Measurements from ENCODE around the gene RBM47.
"Not testable (repeated sequence)": the region's sequence is repeated elsewhere in the genome, so short reads cannot be mapped to it uniquely, and the experiment has no call there.

The RBM47 gene

DNA sequence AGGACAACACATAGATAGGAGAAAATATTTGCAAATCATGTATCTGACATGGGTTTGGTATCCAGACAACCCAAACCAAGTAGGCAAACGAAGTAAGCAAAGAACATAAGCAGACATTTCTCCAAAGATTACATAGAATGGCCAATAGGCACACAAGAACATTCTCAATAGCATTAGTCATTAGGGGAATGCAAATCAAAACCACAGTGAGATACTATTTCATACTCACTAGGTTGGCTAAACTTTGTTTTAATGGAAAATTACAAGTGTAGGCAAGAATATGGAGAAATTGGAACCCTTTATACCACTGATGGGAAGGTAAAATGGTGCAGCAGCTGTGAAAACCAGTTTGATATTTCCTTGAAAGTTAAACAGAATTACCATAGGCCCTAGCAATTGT is 219.8 kb downstream of the RBM47 start:
- no peak overlapping the region for H3K4me3 ChIP-seq
- H3K4me2 ChIP-seq: no peak overlapping the region
- no peaks in the 10 kb centered on the region for H4K20me1 ChIP-seq
- H3K27me3 ChIP-seq: no peaks in the 10 kb centered on the region
- no peak overlapping the region for H3K27ac ChIP-seq
- peaks cover 24 to 32% (median 29%) of the 10 kb centered on the region in 11 experiments for H3K9me3 ChIP-seq (replicated peaks in 1 of 11)
- TF ChIP-seq Cebpa-rat (IDR thresholded peaks at IDR 0.05): no peak
- H3K9ac ChIP-seq: no peak overlapping the region
- peaks cover 0 to 10% (median 0%) of the 10 kb centered on the region in 11 experiments; a peak in 2 of 22 replicates for H3K36me3 ChIP-seq
- H3K4me1 ChIP-seq: no peaks in the 10 kb centered on the region

DNA sequence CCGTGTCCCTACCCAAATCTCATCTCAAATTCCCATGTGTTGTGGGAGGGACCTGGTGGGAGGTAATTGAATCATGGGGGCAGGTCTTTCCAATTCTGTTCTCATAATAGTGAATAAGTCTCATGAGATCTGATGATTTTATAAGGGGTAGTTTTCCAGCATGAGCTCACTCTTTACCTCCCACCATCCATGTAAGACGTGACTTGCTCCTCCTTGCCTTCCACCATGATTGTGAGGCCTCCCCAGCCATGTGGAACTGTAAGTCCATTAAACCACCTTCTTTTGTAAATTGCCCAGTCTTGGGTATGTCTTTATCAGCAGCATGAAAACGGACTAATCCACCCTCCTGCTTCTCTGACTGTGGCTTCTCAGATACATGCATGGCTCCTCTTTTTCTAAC is 222.2 kb downstream of the RBM47 start:
- not testable (repeated sequence) for H3K4me1 ChIP-seq, H3K4me3 ChIP-seq, H4K20me1 ChIP-seq, H3K9ac ChIP-seq, H3K27me3 ChIP-seq, H3K27ac ChIP-seq, H3K36me3 ChIP-seq, H3K4me2 ChIP-seq
- H3K9me3 ChIP-seq (replicated peaks in 1 of 11): peaks cover 24 to 32% (median 29%) of the 10 kb centered on the region in 11 experiments

- Histone ChIP-seq H3K27ac (no peak overlapping the region), H3K9ac (no peak overlapping the region), H3K36me3 (peaks cover 0 to 10% (median 0%) of the 10 kb centered on the region in 11 experiments; a peak in 2 of 22 replicates), H3K4me1 (no peaks in the 10 kb centered on the region), H3K4me3 (peak overlapping the region in 1 of 10 experiments; percentile 21; a peak in 1 of 20 replicates), H3K9me3 (replicated peaks in 1 of 11) (peaks cover 24 to 32% (median 29%) of the 10 kb centered on the region in 11 experiments), H4K20me1 (no peaks in the 10 kb centered on the region), H3K4me2 (no peak overlapping the region), H3K27me3 (no peaks in the 10 kb centered on the region)
- TF ChIP-seq Cebpa-rat (IDR thresholded peaks at IDR 0.05): no peak
Observed at GRCh38 chr4:40406340-40406739, 223.3 kb downstream of the RBM47 start.

GRCh38 chr4:40405193-40405592 is 224.5 kb downstream of the RBM47 start:
- Histone ChIP-seq H4K20me1 (no peaks in the 10 kb centered on the region), H3K36me3 (peaks cover 0 to 10% (median 0%) of the 10 kb centered on the region in 11 experiments; a peak in 2 of 22 replicates), H3K4me3 (no peak overlapping the region), H3K9ac (no peak overlapping the region), H3K4me2 (no peak overlapping the region), H3K27me3 (no peaks in the 10 kb centered on the region), H3K27ac (no peak overlapping the region), H3K4me1 (no peaks in the 10 kb centered on the region), H3K9me3 (replicated peaks in 1 of 11) (peaks cover 24 to 32% (median 29%) of the 10 kb centered on the region in 11 experiments)
- no peak for TF ChIP-seq Cebpa-rat (IDR thresholded peaks at IDR 0.05)

DNA sequence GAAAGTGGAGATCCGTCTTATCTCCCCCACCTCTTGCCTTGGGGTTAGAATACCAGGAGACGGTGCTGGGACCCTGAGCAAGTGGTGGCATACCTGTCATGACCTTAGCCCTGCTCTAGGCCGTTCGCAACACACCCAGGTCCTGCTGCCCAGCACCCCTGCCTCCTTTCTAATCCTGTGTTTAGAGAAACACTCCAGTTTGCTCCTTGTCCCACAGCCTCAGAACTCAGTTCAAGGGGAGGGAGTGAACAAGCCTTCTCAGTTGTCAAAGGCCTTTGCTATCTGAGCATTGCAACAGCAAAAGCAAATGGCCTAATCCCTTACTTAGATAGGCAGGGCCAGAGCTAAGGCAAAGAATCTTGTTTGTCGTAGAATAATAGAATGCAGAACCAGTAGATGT is 226.6 kb downstream of the RBM47 start:
- peaks cover 0 to 10% (median 0%) of the 10 kb centered on the region in 11 experiments; a peak in 2 of 22 replicates for H3K36me3 ChIP-seq
- no peak overlapping the region for H3K9ac ChIP-seq
- no peak overlapping the region for H3K27ac ChIP-seq
- no peak for TF ChIP-seq Cebpa-rat (IDR thresholded peaks at IDR 0.05)
- peaks cover 23 to 30% (median 27%) of the 10 kb centered on the region in 11 experiments for H3K9me3 ChIP-seq (replicated peaks in 1 of 11)
- no peaks in the 10 kb centered on the region for H4K20me1 ChIP-seq
- peaks cover 0 to 4% (median 0%) of the 10 kb centered on the region in 10 experiments; a peak in 7 of 20 replicates for H3K4me1 ChIP-seq
- H3K4me2 ChIP-seq: no peak overlapping the region
- H3K4me3 ChIP-seq: no peak overlapping the region
- H3K27me3 ChIP-seq: no peaks in the 10 kb centered on the region

GRCh38 chr4:40402556-40402955 is 227.1 kb downstream of the RBM47 start:
- no peak for TF ChIP-seq Cebpa-rat (IDR thresholded peaks at IDR 0.05)
- Histone ChIP-seq H3K9me3 (replicated peaks in 1 of 11) (peaks cover 18 to 24% (median 22%) of the 10 kb centered on the region in 11 experiments), H3K4me2 (no peak overlapping the region), H3K4me3 (no peak overlapping the region), H3K27ac (no peak overlapping the region), H4K20me1 (no peaks in the 10 kb centered on the region), H3K4me1 (peaks cover 0 to 10% (median 2%) of the 10 kb centered on the region in 10 experiments; a peak in 11 of 20 replicates), H3K9ac (no peak overlapping the region), H3K36me3 (peaks cover 0 to 10% (median 0%) of the 10 kb centered on the region in 11 experiments; a peak in 2 of 22 replicates), H3K27me3 (no peaks in the 10 kb centered on the region)

- Histone ChIP-seq H3K27ac (no peak overlapping the region), H3K27me3 (no peaks in the 10 kb centered on the region), H3K36me3 (peaks cover 0 to 5% (median 0%) of the 10 kb centered on the region in 11 experiments; a peak in 2 of 22 replicates), H4K20me1 (no peaks in the 10 kb centered on the region), H3K9ac (no peak overlapping the region), H3K4me3 (no peak overlapping the region), H3K4me2 (no peak overlapping the region), H3K4me1 (peaks cover 9 to 16% (median 11%) of the 10 kb centered on the region in 10 experiments), H3K9me3 (replicated peaks in 1 of 11) (peaks cover 8 to 15% (median 12%) of the 10 kb centered on the region in 11 experiments)
- no peak for TF ChIP-seq Cebpa-rat (IDR thresholded peaks at IDR 0.05)
Observed at GRCh38 chr4:40401631-40402030, 228.0 kb downstream of the RBM47 start.

- no peak for TF ChIP-seq Cebpa-rat (IDR thresholded peaks at IDR 0.05)
- H3K36me3 ChIP-seq: no peaks in the 10 kb centered on the region
- H3K27ac ChIP-seq: no peak overlapping the region
Observed at GRCh38 chr4:40401096-40401495, 228.6 kb downstream of the RBM47 start.

DNA sequence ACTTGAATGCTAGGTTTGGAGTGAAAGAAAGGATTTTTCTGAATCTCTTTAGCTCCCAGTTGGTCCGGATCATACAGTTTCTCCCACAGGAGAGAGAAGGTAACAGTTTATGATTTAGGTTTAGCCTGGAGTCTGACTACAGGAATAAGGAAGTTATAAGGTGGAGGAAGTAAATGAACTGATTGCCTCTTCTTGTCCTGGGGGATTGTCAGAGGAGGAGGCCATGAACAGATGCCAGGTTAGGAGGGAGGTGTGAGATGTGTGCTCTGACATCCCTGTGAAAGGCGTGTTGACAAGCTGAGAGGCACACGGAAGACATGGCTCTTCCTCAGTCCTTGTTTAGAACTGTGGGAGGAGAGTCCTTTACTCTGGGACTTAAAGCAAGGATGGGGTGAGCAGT is 230.1 kb downstream of the RBM47 start:
- Histone ChIP-seq H3K36me3 (no peaks in the 10 kb centered on the region), H4K20me1 (no peaks in the 10 kb centered on the region), H3K9me3 (replicated peaks in 1 of 11) (no peaks in the 10 kb centered on the region), H3K27ac (no peak overlapping the region), H3K4me2 (no peak overlapping the region; a peak in 1 of 22 replicates), H3K4me3 (no peak overlapping the region), H3K9ac (no peak overlapping the region), H3K4me1 (peaks cover 26 to 34% (median 31%) of the 10 kb centered on the region in 10 experiments), H3K27me3 (no peaks in the 10 kb centered on the region)
- no peak for TF ChIP-seq Cebpa-rat (IDR thresholded peaks at IDR 0.05)

More at GRCh38 chr4:40401096-40401495, 228.6 kb downstream of the RBM47 start:
- Histone ChIP-seq H4K20me1 (no peaks in the 10 kb centered on the region), H3K4me3 (no peak overlapping the region), H3K9ac (no peak overlapping the region), H3K9me3 (replicated peaks in 1 of 11) (peaks cover 3 to 10% (median 7%) of the 10 kb centered on the region in 11 experiments; a peak in 21 of 22 replicates), H3K27me3 (no peaks in the 10 kb centered on the region), H3K4me2 (no peak overlapping the region), H3K4me1 (peaks cover 14 to 21% (median 16%) of the 10 kb centered on the region in 10 experiments)
